ENCODE data around the gene OR6N2.

The OR6N2 gene

GRCh38 chr1:158810311-158810710, 29.3 kb upstream of the OR6N2 start:
- Histone ChIP-seq H3K27me3 (ENCODE audit: low read length) (no peaks in the 10 kb centered on the region), H3K9ac (ENCODE audit: low read length) (no peak overlapping the region), H3F3A (ENCODE audit: insufficient read depth) (no peaks in the 10 kb centered on the region), H2AFZ (ENCODE audit: low read depth, low read length, severe bottlenecking) (no peak overlapping the region), H3K36me3 (ENCODE audit: low read length) (no peaks in the 10 kb centered on the region), H3K4me3 (ENCODE audit: insufficient read depth, low read length, poor library complexity, severe bottlenecking) (no peak overlapping the region), H3K27ac (ENCODE audit: low read depth, low read length) (no peak overlapping the region), H4K20me1 (ENCODE audit: low read depth, low read length) (no peaks in the 10 kb centered on the region), H3K79me2 (ENCODE audit: insufficient read depth, low read length) (no peaks in the 10 kb centered on the region), H3K9me3 (ENCODE audit: insufficient read depth, low read length) (no peaks in the 10 kb centered on the region), H3K4me2 (ENCODE audit: low read depth, low read length, poor library complexity, severe bottlenecking) (no peak overlapping the region), H3K9me2 (replicated peaks; ENCODE audit: insufficient read depth, low read length) (no peaks in the 10 kb centered on the region)
- TF ChIP-seq EZH2phosphoT487 (conservative IDR thresholded peaks at IDR 0.05; ENCODE audit: low read length) (no peak), CTCF (IDR thresholded peaks at IDR 0.05; ENCODE audit: insufficient read depth, low read length, poor library complexity, severe bottlenecking) (no peak)

- no peak overlapping the region for H3K9ac ChIP-seq (ENCODE audit: low read length)
- no peak overlapping the region for H3K27ac ChIP-seq (ENCODE audit: low read depth, low read length)
- no peaks in the 10 kb centered on the region for H3F3A ChIP-seq (ENCODE audit: insufficient read depth)
- no peaks in the 10 kb centered on the region for H4K20me1 ChIP-seq (ENCODE audit: low read depth, low read length)
- no peak overlapping the region for H3K4me2 ChIP-seq (ENCODE audit: low read depth, low read length, poor library complexity, severe bottlenecking)
- H2AFZ ChIP-seq (ENCODE audit: low read depth, low read length, severe bottlenecking) = no peak overlapping the region
- H3K4me3 ChIP-seq (ENCODE audit: insufficient read depth, low read length, poor library complexity, severe bottlenecking) = no peak overlapping the region
- no peaks in the 10 kb centered on the region for H3K9me3 ChIP-seq (ENCODE audit: insufficient read depth, low read length)
- H3K27me3 ChIP-seq (ENCODE audit: low read length) = no peaks in the 10 kb centered on the region
- H3K36me3 ChIP-seq (ENCODE audit: low read length) = no peaks in the 10 kb centered on the region
- no peaks in the 10 kb centered on the region for H3K79me2 ChIP-seq (ENCODE audit: insufficient read depth, low read length)
- TF ChIP-seq CTCF (IDR thresholded peaks at IDR 0.05; ENCODE audit: insufficient read depth, low read length, poor library complexity, severe bottlenecking) (no peak), EZH2phosphoT487 (conservative IDR thresholded peaks at IDR 0.05; ENCODE audit: low read length) (no peak)
- H3K9me2 ChIP-seq (replicated peaks; ENCODE audit: insufficient read depth, low read length) = no peaks in the 10 kb centered on the region
These were observed 28.9 kb upstream of the OR6N2 start for GRCh38 chr1:158809862-158810261.

GRCh38 chr1:158809256-158809655, 28.3 kb upstream of the OR6N2 start:
- Histone ChIP-seq H3K27ac (ENCODE audit: low read depth, low read length) (no peak overlapping the region), H3K4me2 (ENCODE audit: low read depth, low read length, poor library complexity, severe bottlenecking) (no peak overlapping the region)

More at GRCh38 chr1:158809256-158809655, 28.3 kb upstream of the OR6N2 start:
- TF ChIP-seq EZH2phosphoT487 (conservative IDR thresholded peaks at IDR 0.05; ENCODE audit: low read length) = no peak
- TF ChIP-seq CTCF (IDR thresholded peaks at IDR 0.05; ENCODE audit: insufficient read depth, low read length, poor library complexity, severe bottlenecking) = no peak
- no peaks in the 10 kb centered on the region for H3K27me3 ChIP-seq (ENCODE audit: low read length)
- H4K20me1 ChIP-seq (ENCODE audit: low read depth, low read length) = no peaks in the 10 kb centered on the region
- H2AFZ ChIP-seq (ENCODE audit: low read depth, low read length, severe bottlenecking) = no peak overlapping the region
- H3K36me3 ChIP-seq (ENCODE audit: low read length) = no peaks in the 10 kb centered on the region
- H3K9me2 ChIP-seq (replicated peaks; ENCODE audit: insufficient read depth, low read length) = no peaks in the 10 kb centered on the region
- H3F3A ChIP-seq (ENCODE audit: insufficient read depth) = no peaks in the 10 kb centered on the region
- H3K9me3 ChIP-seq (ENCODE audit: insufficient read depth, low read length) = no peaks in the 10 kb centered on the region
- no peak overlapping the region for H3K9ac ChIP-seq (ENCODE audit: low read length)
- no peak overlapping the region for H3K4me3 ChIP-seq (ENCODE audit: insufficient read depth, low read length, poor library complexity, severe bottlenecking)
- H3K79me2 ChIP-seq (ENCODE audit: insufficient read depth, low read length) = no peaks in the 10 kb centered on the region

Measured in SU-DHL-6 (cell line).